ENCODE measurements around the gene LRCH3.

- TF ChIP-seq, protein P1, sequence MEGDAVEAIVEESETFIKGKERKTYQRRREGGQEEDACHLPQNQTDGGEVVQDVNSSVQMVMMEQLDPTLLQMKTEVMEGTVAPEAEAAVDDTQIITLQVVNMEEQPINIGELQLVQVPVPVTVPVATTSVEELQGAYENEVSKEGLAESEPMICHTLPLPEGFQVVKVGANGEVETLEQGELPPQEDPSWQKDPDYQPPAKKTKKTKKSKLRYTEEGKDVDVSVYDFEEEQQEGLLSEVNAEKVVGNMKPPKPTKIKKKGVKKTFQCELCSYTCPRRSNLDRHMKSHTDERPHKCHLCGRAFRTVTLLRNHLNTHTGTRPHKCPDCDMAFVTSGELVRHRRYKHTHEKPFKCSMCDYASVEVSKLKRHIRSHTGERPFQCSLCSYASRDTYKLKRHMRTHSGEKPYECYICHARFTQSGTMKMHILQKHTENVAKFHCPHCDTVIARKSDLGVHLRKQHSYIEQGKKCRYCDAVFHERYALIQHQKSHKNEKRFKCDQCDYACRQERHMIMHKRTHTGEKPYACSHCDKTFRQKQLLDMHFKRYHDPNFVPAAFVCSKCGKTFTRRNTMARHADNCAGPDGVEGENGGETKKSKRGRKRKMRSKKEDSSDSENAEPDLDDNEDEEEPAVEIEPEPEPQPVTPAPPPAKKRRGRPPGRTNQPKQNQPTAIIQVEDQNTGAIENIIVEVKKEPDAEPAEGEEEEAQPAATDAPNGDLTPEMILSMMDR (IDR thresholded peaks at IDR 0.05; ENCODE audit: borderline replicate concordance, extremely low read depth, low read length, poor library complexity, severe bottlenecking) = no peak
- TF ChIP-seq EZH2 (IDR thresholded peaks at IDR 0.05; ENCODE audit: borderline replicate concordance, low read depth, low read length, severe bottlenecking) = no peak
Observed at GRCh38 chr3:197807969-197808587, 17.0 kb downstream of the LRCH3 start.
